ENCODE data around the gene MTMR3.
"Not testable (repeated sequence)": the region's sequence is repeated elsewhere in the genome, so short reads cannot be mapped to it uniquely, and the experiment has no call there.

The MTMR3 gene

GRCh38 chr22:29948385-29948769 lies 65.4 kb downstream of the MTMR3 start:
- no peaks in the 10 kb centered on the region for H3K27me3 ChIP-seq (ENCODE audit: insufficient read depth, low read length)
- H3K9ac ChIP-seq (ENCODE audit: low read depth, low read length), result no peak overlapping the region
- H3K9me3 ChIP-seq (ENCODE audit: insufficient read depth, low read depth, low read length), result no peaks in the 10 kb centered on the region
- H3K4me1 ChIP-seq (ENCODE audit: insufficient read depth, low read length), result peaks cover 46% of the 10 kb centered on the region
- peak overlapping the region; percentile 12 for H3K27ac ChIP-seq (ENCODE audit: low read length)
- no peaks in the 10 kb centered on the region for H3K36me3 ChIP-seq (ENCODE audit: insufficient read depth, low read depth, low read length)
- H3K4me3 ChIP-seq (ENCODE audit: low read length), result peak overlapping the region; percentile 17; the same call in 1 of the 2 replicates

- H3K27ac ChIP-seq (ENCODE audit: low read length), result no peak overlapping the region
- no peaks in the 10 kb centered on the region for H3K36me3 ChIP-seq (ENCODE audit: insufficient read depth, low read depth, low read length)
- H3K4me3 ChIP-seq (ENCODE audit: low read length), result no peak overlapping the region
- H3K4me1 ChIP-seq (ENCODE audit: insufficient read depth, low read length), result peaks cover 38% of the 10 kb centered on the region
- H3K9me3 ChIP-seq (ENCODE audit: insufficient read depth, low read depth, low read length), result no peaks in the 10 kb centered on the region
- no peaks in the 10 kb centered on the region for H3K27me3 ChIP-seq (ENCODE audit: insufficient read depth, low read length)
- no peak overlapping the region for H3K9ac ChIP-seq (ENCODE audit: low read depth, low read length)
Measured at GRCh38 chr22:29949872-29950271, 66.9 kb downstream of the MTMR3 start.

GRCh38 chr22:29951791-29952413 lies 68.9 kb downstream of the MTMR3 start:
- Histone ChIP-seq H3K4me3 (ENCODE audit: low read length) (no peak overlapping the region), H3K27me3 (ENCODE audit: insufficient read depth, low read length) (no peaks in the 10 kb centered on the region), H3K27ac (ENCODE audit: low read length) (no peak overlapping the region), H3K36me3 (ENCODE audit: insufficient read depth, low read depth, low read length) (no peaks in the 10 kb centered on the region), H3K9ac (ENCODE audit: low read depth, low read length) (no peak overlapping the region), H3K4me1 (ENCODE audit: insufficient read depth, low read length) (peaks cover 32% of the 10 kb centered on the region), H3K9me3 (ENCODE audit: insufficient read depth, low read depth, low read length) (no peaks in the 10 kb centered on the region)

- Histone ChIP-seq H3K27ac (ENCODE audit: low read length) (no peak overlapping the region), H3K9me3 (ENCODE audit: insufficient read depth, low read depth, low read length) (no peaks in the 10 kb centered on the region), H3K9ac (ENCODE audit: low read depth, low read length) (no peak overlapping the region), H3K4me1 (ENCODE audit: insufficient read depth, low read length) (peaks cover 15% of the 10 kb centered on the region), H3K27me3 (ENCODE audit: insufficient read depth, low read length) (no peaks in the 10 kb centered on the region), H3K36me3 (ENCODE audit: insufficient read depth, low read depth, low read length) (no peaks in the 10 kb centered on the region), H3K4me3 (ENCODE audit: low read length) (no peak overlapping the region)
Measured at GRCh38 chr22:29954203-29954855, 71.4 kb downstream of the MTMR3 start.

GRCh38 chr22:29956680-29957079 lies 73.7 kb downstream of the MTMR3 start:
- Histone ChIP-seq H3K27me3 (ENCODE audit: insufficient read depth, low read length) (no peaks in the 10 kb centered on the region), H3K36me3 (ENCODE audit: insufficient read depth, low read depth, low read length) (no peaks in the 10 kb centered on the region), H3K9ac (ENCODE audit: low read depth, low read length) (no peak overlapping the region), H3K4me3 (ENCODE audit: low read length) (no peak overlapping the region), H3K4me1 (ENCODE audit: insufficient read depth, low read length) (peaks cover 15% of the 10 kb centered on the region), H3K9me3 (ENCODE audit: insufficient read depth, low read depth, low read length) (no peaks in the 10 kb centered on the region), H3K27ac (ENCODE audit: low read length) (no peak overlapping the region)

- Histone ChIP-seq H3K9ac (ENCODE audit: low read depth, low read length) (no peak overlapping the region), H3K4me3 (ENCODE audit: low read length) (no peak overlapping the region), H3K36me3 (ENCODE audit: insufficient read depth, low read depth, low read length) (no peaks in the 10 kb centered on the region; the same call in 1 of the 2 replicates), H3K9me3 (ENCODE audit: insufficient read depth, low read depth, low read length) (no peaks in the 10 kb centered on the region), H3K27ac (ENCODE audit: low read length) (no peak overlapping the region), H3K27me3 (ENCODE audit: insufficient read depth, low read length) (no peaks in the 10 kb centered on the region), H3K4me1 (ENCODE audit: insufficient read depth, low read length) (peaks cover 4% of the 10 kb centered on the region; the same call in 1 of the 2 replicates)
Measured at GRCh38 chr22:29958170-29958569, 75.2 kb downstream of the MTMR3 start.

- Histone ChIP-seq H3K27me3 (ENCODE audit: insufficient read depth, low read length) (no peaks in the 10 kb centered on the region), H3K9me3 (ENCODE audit: insufficient read depth, low read depth, low read length) (no peaks in the 10 kb centered on the region), H3K9ac (ENCODE audit: low read depth, low read length) (no peak overlapping the region), H3K4me3 (ENCODE audit: low read length) (no peak overlapping the region), H3K27ac (ENCODE audit: low read length) (no peak overlapping the region), H3K36me3 (ENCODE audit: insufficient read depth, low read depth, low read length) (no peaks in the 10 kb centered on the region; the same call in 1 of the 2 replicates), H3K4me1 (ENCODE audit: insufficient read depth, low read length) (peaks cover 3% of the 10 kb centered on the region; the same call in 1 of the 2 replicates)
Measured at GRCh38 chr22:29964776-29965175, 81.8 kb downstream of the MTMR3 start.

GRCh38 chr22:29967461-29967860 lies 84.5 kb downstream of the MTMR3 start:
- Histone ChIP-seq H3K4me1 (ENCODE audit: insufficient read depth, low read length) (peaks cover 3% of the 10 kb centered on the region; the same call in 1 of the 2 replicates), H3K4me3 (ENCODE audit: low read length) (no peak overlapping the region), H3K27ac (ENCODE audit: low read length) (no peak overlapping the region), H3K9ac (ENCODE audit: low read depth, low read length) (no peak overlapping the region), H3K27me3 (ENCODE audit: insufficient read depth, low read length) (no peaks in the 10 kb centered on the region), H3K9me3 (ENCODE audit: insufficient read depth, low read depth, low read length) (no peaks in the 10 kb centered on the region), H3K36me3 (ENCODE audit: insufficient read depth, low read depth, low read length) (no peaks in the 10 kb centered on the region)

- Histone ChIP-seq H3K27ac (ENCODE audit: low read length) (no peak overlapping the region), H3K9me3 (ENCODE audit: insufficient read depth, low read depth, low read length) (no peaks in the 10 kb centered on the region), H3K9ac (ENCODE audit: low read depth, low read length) (no peak overlapping the region), H3K4me1 (ENCODE audit: insufficient read depth, low read length) (peaks cover 3% of the 10 kb centered on the region; the same call in 1 of the 2 replicates), H3K36me3 (ENCODE audit: insufficient read depth, low read depth, low read length) (no peaks in the 10 kb centered on the region), H3K4me3 (ENCODE audit: low read length) (no peak overlapping the region), H3K27me3 (ENCODE audit: insufficient read depth, low read length) (no peaks in the 10 kb centered on the region)
Measured at GRCh38 chr22:29971607-29972006, 88.6 kb downstream of the MTMR3 start.

- Histone ChIP-seq H3K27ac (ENCODE audit: low read length) (no peak overlapping the region), H3K4me1 (ENCODE audit: insufficient read depth, low read length) (peaks cover 3% of the 10 kb centered on the region; the same call in 1 of the 2 replicates), H3K36me3 (ENCODE audit: insufficient read depth, low read depth, low read length) (no peaks in the 10 kb centered on the region), H3K27me3 (ENCODE audit: insufficient read depth, low read length) (no peaks in the 10 kb centered on the region), H3K9ac (ENCODE audit: low read depth, low read length) (no peak overlapping the region), H3K9me3 (ENCODE audit: insufficient read depth, low read depth, low read length) (no peaks in the 10 kb centered on the region), H3K4me3 (ENCODE audit: low read length) (no peak overlapping the region)
Measured at GRCh38 chr22:29972121-29972520, 89.1 kb downstream of the MTMR3 start.

GRCh38 chr22:29973269-29973668 lies 90.3 kb downstream of the MTMR3 start:
- Histone ChIP-seq H3K4me3 (ENCODE audit: low read length) (no peak overlapping the region), H3K27ac (ENCODE audit: low read length) (no peak overlapping the region), H3K27me3 (ENCODE audit: insufficient read depth, low read length) (no peaks in the 10 kb centered on the region), H3K36me3 (ENCODE audit: insufficient read depth, low read depth, low read length) (no peaks in the 10 kb centered on the region), H3K4me1 (ENCODE audit: insufficient read depth, low read length) (peaks cover 3% of the 10 kb centered on the region; the same call in 1 of the 2 replicates), H3K9ac (ENCODE audit: low read depth, low read length) (no peak overlapping the region), H3K9me3 (ENCODE audit: insufficient read depth, low read depth, low read length) (no peaks in the 10 kb centered on the region)

- H3K36me3 ChIP-seq (ENCODE audit: insufficient read depth, low read depth, low read length); H3K4me3 ChIP-seq (ENCODE audit: low read length); H3K27ac ChIP-seq (ENCODE audit: low read length); H3K4me1 ChIP-seq (ENCODE audit: insufficient read depth, low read length); H3K9ac ChIP-seq (ENCODE audit: low read depth, low read length); H3K27me3 ChIP-seq (ENCODE audit: insufficient read depth, low read length); H3K9me3 ChIP-seq (ENCODE audit: insufficient read depth, low read depth, low read length): not testable (repeated sequence)
Measured at GRCh38 chr22:29973680-29974079, 90.7 kb downstream of the MTMR3 start.
